Measurements from ENCODE around the gene DEPDC5.
A peak's percentile ranks its signal among the peaks of the same experiment; 100 is the strongest.

The DEPDC5 gene

GRCh38 chr22:31933406-31933805 is 179.6 kb downstream of the DEPDC5 start:
- ATAC-seq (replicated peaks; ENCODE audit: extremely low read depth, poor library complexity, severe bottlenecking): no peak
- Mint-ChIP-seq H3K4me1 (no peaks in the 10 kb centered on the region), H3K27me3 (peaks cover 16% of the 10 kb centered on the region), H3K4me3 (no peak overlapping the region), H3K27ac (ENCODE audit: low read depth) (no peak overlapping the region), H3K9me3 (no peaks in the 10 kb centered on the region), H3K36me3 (ENCODE audit: insufficient read depth) (no peaks in the 10 kb centered on the region)
- DNase-seq (ENCODE audit: low spot score in 2 of 2): no peak

DNA sequence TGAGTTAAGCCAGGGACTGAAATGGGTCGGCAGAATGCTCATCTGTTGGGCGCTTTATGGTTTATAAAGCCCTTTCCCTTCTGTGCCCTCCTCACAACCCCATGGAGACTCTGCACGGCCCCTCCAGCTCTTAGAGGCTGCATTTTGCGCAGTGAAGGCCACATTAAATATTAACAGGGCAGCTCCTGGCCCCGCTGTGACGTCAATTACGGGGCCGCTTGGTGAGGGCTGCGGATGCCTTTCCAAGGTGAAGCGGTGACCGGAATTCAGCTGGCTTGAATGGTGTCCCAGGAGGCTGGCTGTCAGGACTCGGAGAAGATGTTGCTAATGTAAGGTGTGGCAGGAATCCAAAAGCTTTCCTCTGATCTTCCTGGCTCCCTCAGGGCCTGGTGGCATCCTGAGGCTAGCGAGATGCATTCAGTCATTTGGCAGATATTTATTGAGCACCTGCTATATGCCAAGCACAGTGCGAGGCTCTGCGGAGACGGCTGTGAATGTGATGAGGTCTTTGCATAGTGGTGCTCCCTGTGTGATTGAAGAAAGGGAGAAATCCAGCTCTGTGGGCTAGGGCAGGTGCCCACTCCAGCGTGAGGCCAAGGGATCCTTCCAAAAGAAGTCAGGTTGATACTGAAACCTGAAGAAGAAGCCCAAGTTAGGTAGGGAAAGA is 180.1 kb downstream of the DEPDC5 start:
- Mint-ChIP-seq H3K36me3 (ENCODE audit: insufficient read depth) (no peaks in the 10 kb centered on the region), H3K4me3 (no peak overlapping the region), H3K9me3 (no peaks in the 10 kb centered on the region), H3K27ac (ENCODE audit: low read depth) (no peak overlapping the region), H3K27me3 (peaks cover 16% of the 10 kb centered on the region), H3K4me1 (no peaks in the 10 kb centered on the region)
- ATAC-seq (replicated peaks; ENCODE audit: extremely low read depth, poor library complexity, severe bottlenecking) (no peak), DNase-seq (ENCODE audit: low spot score in 2 of 2) (no peak)

- Mint-ChIP-seq H3K4me3 (no peak overlapping the region), H3K27me3 (peaks cover 16% of the 10 kb centered on the region), H3K36me3 (ENCODE audit: insufficient read depth) (no peaks in the 10 kb centered on the region), H3K9me3 (no peaks in the 10 kb centered on the region), H3K4me1 (no peaks in the 10 kb centered on the region), H3K27ac (ENCODE audit: low read depth) (no peak overlapping the region)
- ATAC-seq (replicated peaks; ENCODE audit: extremely low read depth, poor library complexity, severe bottlenecking) (no peak), DNase-seq (ENCODE audit: low spot score in 2 of 2) (no peak)
Measured at GRCh38 chr22:31935961-31936635, 182.3 kb downstream of the DEPDC5 start.

DNA sequence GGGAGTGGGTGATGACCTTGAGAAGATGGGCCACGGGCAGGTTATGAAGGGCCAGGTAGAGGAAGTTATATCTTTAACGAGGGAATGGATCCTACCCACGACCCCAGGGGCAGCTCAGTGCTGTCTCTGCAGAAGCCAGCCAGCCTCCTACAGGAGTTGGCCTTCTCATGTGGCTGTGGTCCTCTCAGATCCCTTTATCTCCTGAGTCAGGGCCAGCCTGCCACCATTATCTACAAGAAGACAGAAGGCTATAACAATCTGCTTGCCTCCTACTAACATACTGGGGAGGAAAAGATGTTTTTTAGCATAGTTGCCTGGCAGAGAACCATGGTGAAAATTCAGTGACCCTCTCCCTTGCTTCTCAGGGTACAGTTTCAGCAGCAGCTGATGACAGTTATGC is 183.5 kb downstream of the DEPDC5 start:
- no peak overlapping the region for H3K27ac Mint-ChIP-seq (ENCODE audit: low read depth)
- H3K27me3 Mint-ChIP-seq: peaks cover 16% of the 10 kb centered on the region
- DNase-seq (ENCODE audit: low spot score in 2 of 2) (no peak), ATAC-seq (replicated peaks; ENCODE audit: extremely low read depth, poor library complexity, severe bottlenecking) (no peak)
- no peaks in the 10 kb centered on the region for H3K4me1 Mint-ChIP-seq
- no peak overlapping the region for H3K4me3 Mint-ChIP-seq
- H3K36me3 Mint-ChIP-seq (ENCODE audit: insufficient read depth): no peaks in the 10 kb centered on the region
- no peaks in the 10 kb centered on the region for H3K9me3 Mint-ChIP-seq

GRCh38 chr22:31938296-31938695 is 184.5 kb downstream of the DEPDC5 start:
- Mint-ChIP-seq H3K27me3 (peaks cover 13% of the 10 kb centered on the region), H3K9me3 (no peaks in the 10 kb centered on the region), H3K36me3 (ENCODE audit: insufficient read depth) (no peaks in the 10 kb centered on the region), H3K4me3 (no peak overlapping the region), H3K4me1 (no peaks in the 10 kb centered on the region), H3K27ac (ENCODE audit: low read depth) (no peak overlapping the region)
- DNase-seq (ENCODE audit: low spot score in 2 of 2) (no peak), ATAC-seq (replicated peaks; ENCODE audit: extremely low read depth, poor library complexity, severe bottlenecking) (no peak)

- Mint-ChIP-seq H3K4me1 (no peaks in the 10 kb centered on the region), H3K36me3 (ENCODE audit: insufficient read depth) (peaks cover 4% of the 10 kb centered on the region), H3K27ac (ENCODE audit: low read depth) (no peak overlapping the region), H3K27me3 (no peaks in the 10 kb centered on the region), H3K9me3 (no peaks in the 10 kb centered on the region), H3K4me3 (no peak overlapping the region)
- ATAC-seq (replicated peaks; ENCODE audit: extremely low read depth, poor library complexity, severe bottlenecking) (no peak), DNase-seq (ENCODE audit: low spot score in 2 of 2) (no peak)
Measured at GRCh38 chr22:31940506-31940905, 186.7 kb downstream of the DEPDC5 start.

DNA sequence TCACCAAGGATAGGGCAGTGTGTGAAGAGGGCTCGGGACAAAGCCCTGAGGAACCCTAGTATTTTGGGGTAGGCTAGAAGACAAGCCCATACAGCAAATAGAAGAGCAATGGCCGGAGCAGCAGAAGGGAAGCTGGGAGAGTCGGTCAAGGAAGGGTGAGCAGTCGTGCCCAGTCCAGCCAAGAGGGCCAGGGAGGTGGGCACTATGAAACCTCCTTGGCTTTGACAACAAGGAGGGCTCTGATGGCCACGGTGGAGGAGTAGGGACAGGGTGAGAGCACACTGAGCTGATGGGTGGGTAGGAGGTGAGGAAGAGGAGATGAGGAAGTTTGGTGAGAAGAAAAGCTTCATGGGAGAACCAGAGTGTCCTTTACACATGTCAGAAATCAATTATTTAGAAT is 188.3 kb downstream of the DEPDC5 start:
- Mint-ChIP-seq H3K27me3 (no peaks in the 10 kb centered on the region), H3K27ac (ENCODE audit: low read depth) (peak overlapping the region; percentile 44), H3K9me3 (no peaks in the 10 kb centered on the region), H3K36me3 (ENCODE audit: insufficient read depth) (peaks cover 4% of the 10 kb centered on the region), H3K4me1 (peaks cover 2% of the 10 kb centered on the region), H3K4me3 (no peak overlapping the region)
- no peak for ATAC-seq (replicated peaks; ENCODE audit: extremely low read depth, poor library complexity, severe bottlenecking)
- no peak for DNase-seq (ENCODE audit: low spot score in 2 of 2)

GRCh38 chr22:31943206-31943977 is 189.6 kb downstream of the DEPDC5 start:
- Mint-ChIP-seq H3K4me1 (peaks cover 7% of the 10 kb centered on the region), H3K36me3 (ENCODE audit: insufficient read depth) (peaks cover 5% of the 10 kb centered on the region), H3K27me3 (no peaks in the 10 kb centered on the region), H3K4me3 (no peak overlapping the region), H3K9me3 (no peaks in the 10 kb centered on the region), H3K27ac (ENCODE audit: low read depth) (peak overlapping the region; percentile 82)
- ATAC-seq (replicated peaks; ENCODE audit: extremely low read depth, poor library complexity, severe bottlenecking): no peak
- DNase-seq (ENCODE audit: low spot score in 2 of 2): no peak

GRCh38 chr22:31943978-31944699 is 190.3 kb downstream of the DEPDC5 start, which contains the start of gene YWHAH:
Gene YWHAH (plus strand): TSS chr22:31944535. CDS start chr22:31944734, 199 bp downstream.
- Mint-ChIP-seq H3K4me1 (peaks cover 7% of the 10 kb centered on the region), H3K9me3 (no peaks in the 10 kb centered on the region), H3K36me3 (ENCODE audit: insufficient read depth) (peaks cover 8% of the 10 kb centered on the region), H3K4me3 (no peak within 1 kb of the TSS), H3K27me3 (no peaks in the 10 kb centered on the region), H3K27ac (ENCODE audit: low read depth) (peak within 1 kb of the TSS; percentile 82)
- ATAC-seq (replicated peaks; ENCODE audit: extremely low read depth, poor library complexity, severe bottlenecking): peak; percentile 59
- DNase-seq (ENCODE audit: low spot score in 2 of 2): peak; percentile 74

DNA sequence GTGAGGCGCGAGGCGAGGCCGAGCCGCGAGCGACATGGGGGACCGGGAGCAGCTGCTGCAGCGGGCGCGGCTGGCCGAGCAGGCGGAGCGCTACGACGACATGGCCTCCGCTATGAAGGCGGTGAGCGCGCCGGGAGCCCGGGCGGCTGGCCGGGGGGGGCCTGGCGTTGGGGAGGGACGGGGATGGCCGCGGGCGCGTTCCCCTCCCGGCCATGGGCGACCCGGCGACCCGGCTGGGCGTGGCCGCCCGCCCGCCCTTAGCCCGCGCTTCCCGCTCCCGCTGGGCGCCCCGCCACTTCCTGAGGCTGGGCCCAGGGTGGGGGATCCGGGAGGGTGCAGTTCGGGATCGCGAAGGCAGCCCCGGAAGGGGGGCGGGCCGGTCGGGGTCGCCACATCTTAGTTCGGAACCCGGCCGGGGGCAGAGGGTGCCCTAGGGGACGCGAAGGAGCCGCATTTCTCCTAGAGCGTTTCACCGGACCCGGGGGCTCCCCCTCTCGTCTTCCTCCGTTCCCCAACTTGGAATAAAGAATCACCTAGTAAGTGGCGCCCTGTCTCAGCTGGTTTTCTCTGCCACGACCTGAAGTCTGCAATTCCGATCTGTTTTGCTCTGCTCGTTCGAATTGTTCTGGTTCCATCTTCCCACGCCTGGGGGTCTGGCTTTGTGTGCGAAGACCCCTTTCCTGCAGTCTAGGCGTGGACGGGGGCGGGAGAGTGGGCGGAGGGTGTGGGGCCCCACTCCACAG is 191.1 kb downstream of the DEPDC5 start:
- Mint-ChIP-seq H3K36me3 (ENCODE audit: insufficient read depth) (peaks cover 8% of the 10 kb centered on the region), H3K27ac (ENCODE audit: low read depth) (no peak overlapping the region), H3K4me3 (no peak overlapping the region), H3K9me3 (no peaks in the 10 kb centered on the region), H3K27me3 (no peaks in the 10 kb centered on the region), H3K4me1 (peaks cover 7% of the 10 kb centered on the region)
- DNase-seq (ENCODE audit: low spot score in 2 of 2) (peak in 1 of 2 donors; percentile 13), ATAC-seq (replicated peaks; ENCODE audit: extremely low read depth, poor library complexity, severe bottlenecking) (peak; percentile 38)

DNA sequence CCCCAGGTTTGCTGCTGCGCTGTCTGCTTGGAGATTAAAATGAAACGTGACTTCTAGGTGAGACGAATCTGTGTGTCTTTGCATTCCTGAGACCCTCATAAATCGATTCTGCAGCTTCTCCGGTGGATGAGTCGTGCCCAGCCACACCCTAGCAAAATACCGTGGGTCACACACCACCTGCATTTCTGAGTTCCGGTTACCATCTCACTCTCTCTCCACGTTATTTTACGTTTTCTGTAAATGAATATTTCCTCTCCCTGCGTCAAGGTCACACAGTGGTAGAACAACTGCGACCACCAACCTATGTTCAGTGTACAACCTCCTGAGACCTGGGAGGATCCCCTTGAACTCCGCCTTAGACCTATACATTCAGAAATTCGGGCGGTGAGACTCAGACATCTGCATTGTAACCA is 191.6 kb downstream of the DEPDC5 start:
- peaks cover 8% of the 10 kb centered on the region for H3K36me3 Mint-ChIP-seq (ENCODE audit: insufficient read depth)
- no peaks in the 10 kb centered on the region for H3K27me3 Mint-ChIP-seq
- no peaks in the 10 kb centered on the region for H3K9me3 Mint-ChIP-seq
- ATAC-seq (replicated peaks; ENCODE audit: extremely low read depth, poor library complexity, severe bottlenecking) (no peak), DNase-seq (ENCODE audit: low spot score in 2 of 2) (no peak)
- peaks cover 7% of the 10 kb centered on the region for H3K4me1 Mint-ChIP-seq
- no peak overlapping the region for H3K4me3 Mint-ChIP-seq
- no peak overlapping the region for H3K27ac Mint-ChIP-seq (ENCODE audit: low read depth)

Data from central memory CD8-positive, alpha-beta T cell (primary cell).